PFSK-1 (cell line): ENCODE results near the gene SNX30.

Experiments used
- FOXP2 ChIP-seq: optimal IDR thresholded peaks from 2 replicates; pipeline ENCODE3; 2011; ENCODE audit warnings: borderline replicate concordance, control low read depth, inconsistent platforms; ENCODE audit not compliant: insufficient read depth; ENCODE audit errors: extremely low read length, extremely low read depth
- POLR2AphosphoS5 ChIP-seq: IDR thresholded peaks from 2 replicates; pipeline ENCODE4 v1.6.1; 2012; ENCODE audit warnings: low read depth, mild to moderate bottlenecking, control low read depth, low read length, moderate library complexity
- SIN3A ChIP-seq: IDR thresholded peaks from 2 replicates; pipeline ENCODE4 v1.6.1; 2012; ENCODE audit warnings: mild to moderate bottlenecking, low read length, moderate library complexity, borderline replicate concordance; ENCODE audit not compliant: insufficient read depth
- TAF1 ChIP-seq: IDR thresholded peaks from 2 replicates; pipeline ENCODE4 v1.6.1; 2012; ENCODE audit warnings: low read length, control low read depth, borderline replicate concordance; ENCODE audit not compliant: insufficient read depth
- TF ChIP-seq, protein P1 (sequence below), 2 experiments: IDR thresholded peaks; 2 replicates each; pipeline versions ENCODE4 v1.6.1 to v1.8.0; 2011 to 2012; ENCODE audit warnings: low read depth in 2 of 2, low read length in 2 of 2, control low read depth in 1 of 2, inconsistent platforms in 1 of 2, mild to moderate bottlenecking in 1 of 2, moderate library complexity in 1 of 2; ENCODE audit not compliant: insufficient read depth in 1 of 2

The SNX30 gene

DNA sequence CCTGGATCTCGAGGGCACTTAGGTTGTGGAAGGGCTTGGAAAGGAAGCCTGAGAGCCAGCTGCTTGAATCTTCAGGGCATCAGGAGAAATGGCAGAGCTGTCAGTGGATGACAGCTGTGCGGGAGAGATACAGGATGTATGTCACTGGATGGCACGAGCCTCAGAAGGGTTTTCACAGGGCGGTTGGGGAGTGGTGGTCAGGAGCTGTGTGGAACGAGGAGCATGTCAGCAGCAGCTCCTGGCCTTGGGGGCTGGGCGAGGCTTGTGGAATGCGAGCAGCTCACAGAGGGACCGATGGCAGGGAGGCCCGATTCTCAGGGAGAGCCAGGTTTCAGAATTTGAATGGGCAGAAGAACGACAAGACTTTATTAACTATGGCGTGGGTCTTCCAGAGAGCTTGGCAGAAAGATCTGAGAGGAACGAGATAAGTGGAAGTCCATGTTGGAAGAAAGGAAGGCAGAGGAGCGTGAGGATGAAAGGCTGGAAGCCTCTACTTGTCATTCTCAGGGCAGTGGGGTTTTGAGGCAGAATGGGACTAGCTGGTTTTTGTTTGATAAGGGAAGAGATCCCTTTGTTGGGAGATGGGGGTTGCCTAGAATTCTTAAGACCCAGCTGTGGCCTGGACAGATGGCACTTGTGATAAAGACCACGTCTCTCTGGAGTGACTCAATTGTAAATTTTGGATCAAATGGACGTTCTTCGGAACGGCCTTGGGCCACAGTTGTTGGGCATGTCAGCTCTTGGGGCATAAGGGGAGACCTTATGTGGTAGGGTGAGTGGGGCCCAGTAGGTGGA is 60.3 kb downstream of the SNX30 start:
- TF ChIP-seq TAF1 (no peak), FOXP2 (no peak), POLR2AphosphoS5 (no peak), SIN3A (no peak)
- TF ChIP-seq, protein P1, sequence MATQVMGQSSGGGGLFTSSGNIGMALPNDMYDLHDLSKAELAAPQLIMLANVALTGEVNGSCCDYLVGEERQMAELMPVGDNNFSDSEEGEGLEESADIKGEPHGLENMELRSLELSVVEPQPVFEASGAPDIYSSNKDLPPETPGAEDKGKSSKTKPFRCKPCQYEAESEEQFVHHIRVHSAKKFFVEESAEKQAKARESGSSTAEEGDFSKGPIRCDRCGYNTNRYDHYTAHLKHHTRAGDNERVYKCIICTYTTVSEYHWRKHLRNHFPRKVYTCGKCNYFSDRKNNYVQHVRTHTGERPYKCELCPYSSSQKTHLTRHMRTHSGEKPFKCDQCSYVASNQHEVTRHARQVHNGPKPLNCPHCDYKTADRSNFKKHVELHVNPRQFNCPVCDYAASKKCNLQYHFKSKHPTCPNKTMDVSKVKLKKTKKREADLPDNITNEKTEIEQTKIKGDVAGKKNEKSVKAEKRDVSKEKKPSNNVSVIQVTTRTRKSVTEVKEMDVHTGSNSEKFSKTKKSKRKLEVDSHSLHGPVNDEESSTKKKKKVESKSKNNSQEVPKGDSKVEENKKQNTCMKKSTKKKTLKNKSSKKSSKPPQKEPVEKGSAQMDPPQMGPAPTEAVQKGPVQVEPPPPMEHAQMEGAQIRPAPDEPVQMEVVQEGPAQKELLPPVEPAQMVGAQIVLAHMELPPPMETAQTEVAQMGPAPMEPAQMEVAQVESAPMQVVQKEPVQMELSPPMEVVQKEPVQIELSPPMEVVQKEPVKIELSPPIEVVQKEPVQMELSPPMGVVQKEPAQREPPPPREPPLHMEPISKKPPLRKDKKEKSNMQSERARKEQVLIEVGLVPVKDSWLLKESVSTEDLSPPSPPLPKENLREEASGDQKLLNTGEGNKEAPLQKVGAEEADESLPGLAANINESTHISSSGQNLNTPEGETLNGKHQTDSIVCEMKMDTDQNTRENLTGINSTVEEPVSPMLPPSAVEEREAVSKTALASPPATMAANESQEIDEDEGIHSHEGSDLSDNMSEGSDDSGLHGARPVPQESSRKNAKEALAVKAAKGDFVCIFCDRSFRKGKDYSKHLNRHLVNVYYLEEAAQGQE (IDR thresholded peaks at IDR 0.05; ENCODE audit: insufficient read depth in 1 of 2, low read depth in 2 of 2, low read length in 2 of 2), result no peak

DNA sequence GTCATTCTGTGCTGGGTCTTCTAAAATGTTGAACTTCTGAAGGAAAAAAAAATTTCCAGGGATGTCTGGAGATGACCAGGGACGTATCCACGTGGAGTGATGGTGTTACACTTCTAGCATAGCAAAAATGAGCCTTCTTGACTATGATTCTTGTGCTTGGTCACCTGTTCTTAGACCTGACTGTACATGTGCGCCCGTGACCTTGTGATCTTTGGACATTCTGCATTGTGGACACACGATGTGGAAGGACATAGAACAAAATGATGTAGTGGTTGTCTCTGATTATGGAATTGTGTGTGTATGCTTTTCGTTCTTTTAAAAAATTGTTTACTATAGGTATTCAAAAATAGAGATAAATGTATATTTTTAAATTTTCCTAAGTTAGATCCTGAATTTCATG is 61.0 kb downstream of the SNX30 start:
- TF ChIP-seq FOXP2 (no peak), TAF1 (no peak), SIN3A (no peak), POLR2AphosphoS5 (no peak)
- TF ChIP-seq, protein P1 (IDR thresholded peaks at IDR 0.05; ENCODE audit: insufficient read depth in 1 of 2, low read depth in 2 of 2, low read length in 2 of 2), result no peak

DNA sequence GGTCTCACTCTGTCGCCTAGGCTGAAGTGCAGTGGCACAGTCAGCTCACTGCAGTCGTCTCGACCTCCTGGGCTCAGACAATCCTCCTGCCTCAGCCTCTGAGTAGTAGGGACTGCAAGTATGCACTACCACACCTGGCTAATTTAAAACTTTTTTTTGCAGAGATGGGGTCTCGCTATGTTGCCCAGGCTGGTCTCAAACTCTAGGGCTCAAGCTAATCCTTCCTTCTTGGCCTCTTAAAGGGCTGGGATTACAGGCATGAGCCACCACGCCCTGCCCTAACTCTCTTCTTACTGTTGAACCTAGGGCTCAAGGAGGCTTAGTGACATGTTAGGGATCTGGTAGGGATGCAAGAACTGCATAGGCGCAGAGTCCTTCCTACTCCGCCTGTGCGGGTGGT is 65.3 kb downstream of the SNX30 start:
- TF ChIP-seq POLR2AphosphoS5 (no peak), TAF1 (no peak), SIN3A (no peak), FOXP2 (no peak)
- TF ChIP-seq, protein P1 (IDR thresholded peaks at IDR 0.05; ENCODE audit: insufficient read depth in 1 of 2, low read depth in 2 of 2, low read length in 2 of 2), result no peak

DNA sequence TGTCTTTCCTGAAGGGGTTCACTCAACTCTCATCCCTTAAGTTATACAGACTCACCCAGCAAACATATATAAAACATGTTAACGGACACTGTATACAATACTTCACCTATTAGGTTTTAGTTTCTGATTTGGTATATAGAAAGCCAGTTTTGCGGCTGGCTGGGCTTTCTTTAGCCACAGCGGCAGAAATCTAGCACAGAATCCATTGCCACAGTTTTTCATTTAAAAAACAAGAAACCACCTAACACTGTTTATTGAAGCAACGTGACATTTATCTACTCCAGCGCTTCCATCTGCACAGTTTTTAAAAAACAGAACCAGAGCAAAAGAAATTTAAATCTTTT is 67.3 kb downstream of the SNX30 start:
- TF ChIP-seq, protein P1 (IDR thresholded peaks at IDR 0.05; ENCODE audit: insufficient read depth in 1 of 2, low read depth in 2 of 2, low read length in 2 of 2), result no peak
- no peak for TF ChIP-seq FOXP2
